Osteoblast (primary cell): ENCODE results near the gene TOM1L2. TPM values are rescaled to one million over a fixed set of nuclear protein-coding genes. Genes with fewer than 3 reads are reported as not detected.

ENCODE experiments used
- DNase-seq: peaks from one replicate; pipeline ENCODE4 v3.0.0; 2011; ENCODE audit warnings: low spot score, mixed read lengths; ENCODE audit not compliant: insufficient read length; ENCODE audit errors: missing footprints
- H2AFZ ChIP-seq: 2 replicates; pipeline ENCODE4 v1.6.0; 2011; ENCODE audit warnings: mild to moderate bottlenecking, low read length
- H3K27ac ChIP-seq: 2 replicates; pipeline ENCODE4 v1.5.1; 2011; ENCODE audit warnings: mild to moderate bottlenecking, low read depth, low read length, moderate library complexity
- H3K27me3 ChIP-seq: 2 replicates; pipeline ENCODE4 v1.6.0; 2012; ENCODE audit warnings: mild to moderate bottlenecking, control low read depth, inconsistent platforms, low read length, moderate library complexity; ENCODE audit not compliant: insufficient read depth
- H3K36me3 ChIP-seq: 2 replicates; pipeline ENCODE4 v1.5.1; 2011; ENCODE audit warnings: mild to moderate bottlenecking, low read length, control low read depth, moderate library complexity; ENCODE audit not compliant: insufficient read depth
- H3K4me1 ChIP-seq: 2 replicates; pipeline ENCODE4 v1.5.1; 2011; ENCODE audit warnings: mild to moderate bottlenecking, low read length, control low read depth, moderate library complexity; ENCODE audit not compliant: insufficient read depth
- H3K4me2 ChIP-seq: 2 replicates; pipeline ENCODE4 v1.6.0; 2011; ENCODE audit warnings: mild to moderate bottlenecking, low read length; ENCODE audit not compliant: insufficient read depth
- H3K4me3 ChIP-seq: fragments of 200-600 bp; sonication (generic); 3 replicates; pipeline ENCODE4 v1.5.1; 2012; ENCODE audit warnings: mild to moderate bottlenecking, low read length, inconsistent platforms; ENCODE audit not compliant: insufficient read depth
- H3K79me2 ChIP-seq: 2 replicates; pipeline ENCODE4 v1.6.0; 2012; ENCODE audit warnings: mild to moderate bottlenecking, low read length, control low read depth, inconsistent platforms; ENCODE audit not compliant: insufficient read depth
- H3K9me3 ChIP-seq: 2 replicates; pipeline ENCODE4 v1.5.1; 2011; ENCODE audit warnings: low read depth, low read length, control low read depth
- H4K20me1 ChIP-seq: 2 replicates; pipeline ENCODE4 v1.6.0; 2012; ENCODE audit warnings: mild to moderate bottlenecking, low read length, control low read depth; ENCODE audit not compliant: insufficient read depth
- CTCF ChIP-seq: IDR thresholded peaks from 2 replicates; pipeline ENCODE4 v1.5.1; 2011; ENCODE audit warnings: mild to moderate bottlenecking, low read depth, low read length, moderate library complexity; ENCODE audit errors: extremely low read depth
- total RNA-seq: library from RNA; depleted of rRNA; stranded (reverse); fragments of >200 nt; gene quantifications from 2 replicates; pipeline ENCODE4 v1.2.3, GENCODE V29; 2012

The TOM1L2 gene
- total RNA-seq, 1 donor: 38.7 TPM

GRCh38 chr17:17883801-17884200, 88.4 kb downstream of the TOM1L2 start:
- H2AFZ ChIP-seq: no peak overlapping the region
- H3K4me2 ChIP-seq: no peak overlapping the region
- no peaks in the 10 kb centered on the region for H3K79me2 ChIP-seq
- H3K36me3 ChIP-seq: peaks cover 46% of the 10 kb centered on the region
- H4K20me1 ChIP-seq: peaks cover 11% of the 10 kb centered on the region
- no peak overlapping the region for H3K4me3 ChIP-seq
- H3K27me3 ChIP-seq: no peaks in the 10 kb centered on the region
- TF ChIP-seq CTCF: no peak
- no peaks in the 10 kb centered on the region for H3K9me3 ChIP-seq
- DNase-seq: peak; percentile 58
- H3K4me1 ChIP-seq: peaks cover 9% of the 10 kb centered on the region
- H3K27ac ChIP-seq: no peak overlapping the region

GRCh38 chr17:17882082-17882581, 90.1 kb downstream of the TOM1L2 start:
- no peaks in the 10 kb centered on the region for H3K27me3 ChIP-seq
- no peak overlapping the region for H3K4me3 ChIP-seq
- H3K27ac ChIP-seq: no peak overlapping the region
- H2AFZ ChIP-seq: no peak overlapping the region
- no peaks in the 10 kb centered on the region for H3K79me2 ChIP-seq
- no peaks in the 10 kb centered on the region for H3K9me3 ChIP-seq
- no peak for DNase-seq
- no peak overlapping the region for H3K4me2 ChIP-seq
- peaks cover 54% of the 10 kb centered on the region for H3K36me3 ChIP-seq
- peaks cover 14% of the 10 kb centered on the region for H3K4me1 ChIP-seq
- peaks cover 22% of the 10 kb centered on the region for H4K20me1 ChIP-seq
- TF ChIP-seq CTCF: no peak

GRCh38 chr17:17880577-17881196, 91.5 kb downstream of the TOM1L2 start:
- H2AFZ ChIP-seq: no peak overlapping the region
- peaks cover 29% of the 10 kb centered on the region for H4K20me1 ChIP-seq
- H3K36me3 ChIP-seq: peaks cover 65% of the 10 kb centered on the region
- no peaks in the 10 kb centered on the region for H3K79me2 ChIP-seq
- H3K4me3 ChIP-seq: no peak overlapping the region
- H3K4me1 ChIP-seq: peaks cover 20% of the 10 kb centered on the region
- no peaks in the 10 kb centered on the region for H3K9me3 ChIP-seq
- H3K4me2 ChIP-seq: no peak overlapping the region
- H3K27ac ChIP-seq: no peak overlapping the region
- no peaks in the 10 kb centered on the region for H3K27me3 ChIP-seq
- TF ChIP-seq CTCF: no peak
- DNase-seq: no peak

- TF ChIP-seq CTCF: no peak
- Histone ChIP-seq H3K27ac (peak overlapping the region; percentile 83), H3K79me2 (no peaks in the 10 kb centered on the region), H3K36me3 (peaks cover 54% of the 10 kb centered on the region), H2AFZ (no peak overlapping the region), H3K4me1 (peaks cover 20% of the 10 kb centered on the region), H3K4me3 (peak overlapping the region; percentile 31), H3K4me2 (peak overlapping the region; percentile 63), H3K27me3 (no peaks in the 10 kb centered on the region), H3K9me3 (no peaks in the 10 kb centered on the region), H4K20me1 (peaks cover 27% of the 10 kb centered on the region)
- peak; percentile 94 for DNase-seq
Observed at GRCh38 chr17:17877529-17878358, 94.5 kb downstream of the TOM1L2 start.
